MCF 10A (cell line): ENCODE data around the gene CCNT2. TPM values are rescaled to one million over a fixed set of nuclear protein-coding genes. Genes with fewer than 3 reads are reported as not detected.

Experiments
- BruUV-seq: library from RNA; stranded (reverse); fragments of 400-500 nt; replicated peaks from 2 replicates; lab custom pipeline; 2021; lab: Mats Ljungman, UMichigan
- CTCF ChIA-PET: fragments of 300-600 bp; sonication (Branson Sonifier 250); formaldehyde crosslinking; extraction: SDS; loops from one replicate; lab custom pipeline; 2021; ENCODE audit warnings: antibody characterized with exemption, inconsistent platforms; lab: Yijun Ruan, JAX
- POLR2A ChIA-PET: fragments of 300-600, 350-650 bp; sonication (Branson Sonifier 250); formaldehyde crosslinking; extraction: SDS; loops from one replicate; lab custom pipeline; 2020; ENCODE audit warnings: antibody characterized with exemption, inconsistent platforms; lab: Yijun Ruan, JAX
- DNase-seq: peaks from one replicate; pipeline ENCODE4 v3.0.0-alpha.2; 2018; ENCODE audit not compliant: unreplicated experiment
- H3K27ac Mint-ChIP-seq: one replicate; pipeline ENCODE4 v1.8.0; 2022; ENCODE audit warnings: mild to moderate bottlenecking, low read depth, mixed read lengths; ENCODE audit not compliant: unreplicated experiment
- H3K27me3 Mint-ChIP-seq: one replicate; pipeline ENCODE4 v1.8.0; 2022; ENCODE audit warnings: mixed read lengths; ENCODE audit not compliant: insufficient read depth, unreplicated experiment
- H3K36me3 Mint-ChIP-seq: one replicate; pipeline ENCODE4 v1.8.0; 2022; ENCODE audit warnings: mild to moderate bottlenecking, moderate library complexity, mixed read lengths; ENCODE audit not compliant: insufficient read depth, unreplicated experiment
- H3K4me1 Mint-ChIP-seq: one replicate; pipeline ENCODE4 v1.8.0; 2022; ENCODE audit warnings: mixed read lengths; ENCODE audit not compliant: insufficient read depth, unreplicated experiment
- H3K4me3 Mint-ChIP-seq: one replicate; pipeline ENCODE4 v1.8.0; 2022; ENCODE audit warnings: mild to moderate bottlenecking, moderate library complexity, mixed read lengths; ENCODE audit not compliant: unreplicated experiment
- H3K9me3 Mint-ChIP-seq: one replicate; pipeline ENCODE4 v1.8.0; 2022; ENCODE audit warnings: mixed read lengths; ENCODE audit not compliant: unreplicated experiment
- intact Hi-C: fragments of 100-400 bp; cut with micrococcal nuclease; formaldehyde crosslinking; loops from 2 replicates; pipeline ENCODE4 v1.14.1; 2022
- total RNA-seq: library from RNA; stranded (reverse); gene quantifications from 2 replicates; pipeline ENCODE4 v1.2.3, GENCODE V29; 2022
- TF ChIP-seq, protein P1 (sequence below): fragments of 200-600 bp; IDR thresholded peaks from one replicate; pipeline ENCODE4 v1.8.0; 2022; ENCODE audit warnings: antibody characterized with exemption, mild to moderate bottlenecking; ENCODE audit not compliant: unreplicated experiment

Gene CCNT2
- total RNA-seq, 1 experiment from 2014 or later, result 39.3 TPM

DNA sequence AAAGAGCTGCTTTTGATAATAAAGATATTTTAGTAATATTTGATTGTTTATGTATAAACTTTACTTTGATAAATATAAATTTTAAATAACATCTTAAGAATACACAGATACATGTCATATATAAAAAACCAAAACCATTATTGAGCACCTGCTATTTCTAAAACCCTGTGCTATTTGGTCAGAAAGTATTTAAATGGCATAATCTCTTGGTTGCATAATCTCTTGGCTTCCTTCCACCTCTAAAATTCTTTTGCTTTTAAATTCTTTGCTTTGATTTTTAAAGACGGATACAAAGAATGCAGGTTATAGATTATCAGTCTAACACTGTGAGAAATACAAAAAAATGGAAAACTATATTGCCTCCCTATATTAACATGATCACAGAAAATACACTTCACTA lies 43.3 kb upstream of the CCNT2 start:
- Mint-ChIP-seq H3K4me3 (no peak overlapping the region), H3K27me3 (no peaks in the 10 kb centered on the region), H3K9me3 (peaks cover 8% of the 10 kb centered on the region), H3K27ac (no peak overlapping the region), H3K36me3 (peaks cover 4% of the 10 kb centered on the region), H3K4me1 (no peaks in the 10 kb centered on the region)
- intact Hi-C loops, result no loop called here
- BruUV-seq, result no TSS peak
- TF ChIP-seq, protein P1, sequence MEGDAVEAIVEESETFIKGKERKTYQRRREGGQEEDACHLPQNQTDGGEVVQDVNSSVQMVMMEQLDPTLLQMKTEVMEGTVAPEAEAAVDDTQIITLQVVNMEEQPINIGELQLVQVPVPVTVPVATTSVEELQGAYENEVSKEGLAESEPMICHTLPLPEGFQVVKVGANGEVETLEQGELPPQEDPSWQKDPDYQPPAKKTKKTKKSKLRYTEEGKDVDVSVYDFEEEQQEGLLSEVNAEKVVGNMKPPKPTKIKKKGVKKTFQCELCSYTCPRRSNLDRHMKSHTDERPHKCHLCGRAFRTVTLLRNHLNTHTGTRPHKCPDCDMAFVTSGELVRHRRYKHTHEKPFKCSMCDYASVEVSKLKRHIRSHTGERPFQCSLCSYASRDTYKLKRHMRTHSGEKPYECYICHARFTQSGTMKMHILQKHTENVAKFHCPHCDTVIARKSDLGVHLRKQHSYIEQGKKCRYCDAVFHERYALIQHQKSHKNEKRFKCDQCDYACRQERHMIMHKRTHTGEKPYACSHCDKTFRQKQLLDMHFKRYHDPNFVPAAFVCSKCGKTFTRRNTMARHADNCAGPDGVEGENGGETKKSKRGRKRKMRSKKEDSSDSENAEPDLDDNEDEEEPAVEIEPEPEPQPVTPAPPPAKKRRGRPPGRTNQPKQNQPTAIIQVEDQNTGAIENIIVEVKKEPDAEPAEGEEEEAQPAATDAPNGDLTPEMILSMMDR, result no peak
- DNase-seq, result peak; percentile 9
- ChIA-PET POLR2A (interaction anchor here (2.3 kb wide), 1 partner anchor 42 kb away, joined by 6 read pairs; no protein-coding TSS in a partner anchor), CTCF (interaction anchor here (0.7 to 2.7 kb wide), 2 partner anchors 174 to 424 kb away, joined by 3 to 8 read pairs; no protein-coding TSS in a partner anchor)

DNA sequence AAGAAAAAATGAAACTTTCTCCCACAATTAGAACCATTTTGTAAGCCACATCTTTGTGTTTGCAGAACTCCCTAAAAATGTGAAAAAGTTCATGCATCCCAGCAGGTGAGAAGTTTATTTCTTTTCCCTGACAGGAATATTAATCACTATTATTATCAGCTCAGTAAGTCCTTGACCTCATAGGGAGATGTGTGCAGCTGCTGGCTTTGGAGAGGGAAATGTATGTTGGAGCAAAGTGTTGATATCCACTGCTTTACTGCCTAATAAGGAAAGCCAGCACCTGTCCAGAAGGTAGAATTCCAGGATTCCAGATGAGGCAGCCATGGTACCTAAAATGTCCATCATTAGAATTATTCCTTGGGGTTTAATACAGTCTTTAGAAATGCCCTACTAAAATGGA lies 35.8 kb upstream of the CCNT2 start:
- no peaks in the 10 kb centered on the region for H3K27me3 Mint-ChIP-seq
- no peak for DNase-seq
- H3K36me3 Mint-ChIP-seq, result no peaks in the 10 kb centered on the region
- H3K9me3 Mint-ChIP-seq, result no peaks in the 10 kb centered on the region
- H3K27ac Mint-ChIP-seq, result no peak overlapping the region
- TF ChIP-seq, protein P1, result no peak
- ChIA-PET CTCF (no interaction called here), POLR2A (no interaction called here)
- no peaks in the 10 kb centered on the region for H3K4me1 Mint-ChIP-seq
- H3K4me3 Mint-ChIP-seq, result no peak overlapping the region
- no TSS peak for BruUV-seq
- intact Hi-C loops, result no loop called here

DNA sequence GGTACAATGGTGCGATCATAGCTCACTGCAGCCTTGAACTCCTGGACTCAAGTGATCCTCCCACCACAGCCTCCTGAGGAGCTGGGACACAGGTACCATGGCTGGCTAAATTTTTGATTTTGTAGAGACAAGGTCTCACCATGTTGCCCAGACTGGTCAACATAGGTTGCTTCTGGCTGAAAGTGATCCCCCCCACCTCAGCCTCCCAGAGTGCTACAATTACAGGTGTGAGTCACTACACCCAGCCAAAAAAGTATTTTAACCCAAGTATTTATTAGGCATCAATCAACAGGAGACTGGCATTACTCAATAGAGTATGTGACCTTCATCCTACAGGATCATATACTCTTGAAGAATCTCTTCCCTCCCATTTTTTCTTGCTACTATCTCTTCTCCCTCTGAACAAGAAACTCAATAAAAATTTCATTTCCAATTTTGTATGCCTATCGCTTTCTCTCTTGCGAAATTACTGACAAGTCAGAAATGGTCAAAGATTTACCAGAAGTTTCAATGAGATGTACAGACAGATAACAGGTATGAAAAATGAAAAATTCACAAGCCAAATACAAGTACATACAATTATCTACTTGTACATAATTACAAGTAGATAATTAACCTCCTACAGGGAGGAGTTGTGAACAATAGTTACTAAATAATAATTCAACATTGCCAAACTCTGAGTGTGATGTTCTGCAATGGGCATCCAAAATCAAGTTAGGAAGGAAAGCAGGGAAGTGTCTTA lies 34.9 kb upstream of the CCNT2 start:
- TF ChIP-seq, protein P1, result no peak
- CTCF ChIA-PET, result interaction anchor here (1.3 to 1.6 kb wide), 2 partner anchors 423 to 433 kb away, joined by 5 to 6 read pairs; no protein-coding TSS in a partner anchor
- no peaks in the 10 kb centered on the region for H3K27me3 Mint-ChIP-seq
- no peaks in the 10 kb centered on the region for H3K9me3 Mint-ChIP-seq
- H3K36me3 Mint-ChIP-seq, result no peaks in the 10 kb centered on the region
- H3K27ac Mint-ChIP-seq, result no peak overlapping the region
- no peak for DNase-seq
- intact Hi-C loops, result no loop called here
- no TSS peak for BruUV-seq
- no peak overlapping the region for H3K4me3 Mint-ChIP-seq
- no peaks in the 10 kb centered on the region for H3K4me1 Mint-ChIP-seq
- POLR2A ChIA-PET, result no interaction called here

DNA sequence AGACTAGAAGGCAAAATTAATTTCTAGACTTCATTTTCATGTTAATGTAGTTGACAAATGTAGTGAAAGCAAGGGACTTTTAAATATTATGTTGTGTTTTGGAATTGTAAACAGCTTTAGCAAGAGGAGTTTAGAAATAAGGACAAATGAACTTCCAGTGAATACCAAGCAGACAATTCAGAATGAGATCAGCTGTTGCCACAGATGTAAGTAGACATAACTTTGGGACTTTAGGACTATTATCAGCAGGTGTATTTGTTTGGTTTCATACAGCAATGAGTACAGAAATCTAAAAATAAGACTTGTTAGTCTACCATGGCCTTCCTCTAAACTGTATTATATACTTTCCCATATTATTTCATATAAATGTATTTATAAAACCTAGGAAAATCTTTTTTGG lies 34.2 kb upstream of the CCNT2 start:
- ChIA-PET POLR2A (interaction anchor here (1.0 to 1.2 kb wide), 2 partner anchors 16 to 89 kb away, joined by 3 read pairs; no protein-coding TSS in a partner anchor), CTCF (interaction anchor here (0.6 to 1.6 kb wide), 3 partner anchors 32 to 434 kb away, joined by 4 to 6 read pairs (median 5); no protein-coding TSS in a partner anchor)
- Mint-ChIP-seq H3K36me3 (no peaks in the 10 kb centered on the region), H3K27ac (no peak overlapping the region), H3K4me3 (no peak overlapping the region), H3K9me3 (no peaks in the 10 kb centered on the region), H3K27me3 (no peaks in the 10 kb centered on the region), H3K4me1 (no peaks in the 10 kb centered on the region)
- intact Hi-C loops, result no loop called here
- DNase-seq, result no peak
- TF ChIP-seq, protein P1, result no peak
- BruUV-seq, result no TSS peak
